MCF 10A (cell line): ENCODE measurements around the gene ZFP92. TPM values are rescaled to one million over a fixed set of nuclear protein-coding genes. Genes with fewer than 3 reads are reported as not detected.

Experiments used
- BruUV-seq: library from RNA; stranded (reverse); fragments of 400-500 nt; replicated peaks from 2 replicates; lab custom pipeline; 2021; lab: Mats Ljungman, UMichigan
- CTCF ChIA-PET: fragments of 300-600 bp; sonication (Branson Sonifier 250); formaldehyde crosslinking; extraction: SDS; loops from one replicate; lab custom pipeline; 2021; ENCODE audit warnings: antibody characterized with exemption, inconsistent platforms; lab: Yijun Ruan, JAX
- POLR2A ChIA-PET: fragments of 300-600, 350-650 bp; sonication (Branson Sonifier 250); formaldehyde crosslinking; extraction: SDS; loops from one replicate; lab custom pipeline; 2020; ENCODE audit warnings: antibody characterized with exemption, inconsistent platforms; lab: Yijun Ruan, JAX
- DNase-seq: peaks from one replicate; pipeline ENCODE4 v3.0.0-alpha.2; 2018; ENCODE audit not compliant: unreplicated experiment
- H3K27ac Mint-ChIP-seq: one replicate; pipeline ENCODE4 v1.8.0; 2022; ENCODE audit warnings: mild to moderate bottlenecking, low read depth, mixed read lengths; ENCODE audit not compliant: unreplicated experiment
- H3K27me3 Mint-ChIP-seq: one replicate; pipeline ENCODE4 v1.8.0; 2022; ENCODE audit warnings: mixed read lengths; ENCODE audit not compliant: insufficient read depth, unreplicated experiment
- H3K36me3 Mint-ChIP-seq: one replicate; pipeline ENCODE4 v1.8.0; 2022; ENCODE audit warnings: mild to moderate bottlenecking, moderate library complexity, mixed read lengths; ENCODE audit not compliant: insufficient read depth, unreplicated experiment
- H3K4me1 Mint-ChIP-seq: one replicate; pipeline ENCODE4 v1.8.0; 2022; ENCODE audit warnings: mixed read lengths; ENCODE audit not compliant: insufficient read depth, unreplicated experiment
- H3K4me3 Mint-ChIP-seq: one replicate; pipeline ENCODE4 v1.8.0; 2022; ENCODE audit warnings: mild to moderate bottlenecking, moderate library complexity, mixed read lengths; ENCODE audit not compliant: unreplicated experiment
- H3K9me3 Mint-ChIP-seq: one replicate; pipeline ENCODE4 v1.8.0; 2022; ENCODE audit warnings: mixed read lengths; ENCODE audit not compliant: unreplicated experiment
- CTCF ChIP-seq: fragments of 200-600 bp; IDR thresholded peaks from one replicate; pipeline ENCODE4 v1.8.0; 2022; ENCODE audit warnings: antibody characterized with exemption, mild to moderate bottlenecking; ENCODE audit not compliant: unreplicated experiment
- intact Hi-C: fragments of 100-400 bp; cut with micrococcal nuclease; formaldehyde crosslinking; loops from 2 replicates; pipeline ENCODE4 v1.14.1; 2022
- total RNA-seq: library from RNA; stranded (reverse); gene quantifications from 2 replicates; pipeline ENCODE4 v1.2.3, GENCODE V29; 2022

Gene ZFP92
- total RNA-seq, 1 experiment from 2014 or later = not detected

DNA sequence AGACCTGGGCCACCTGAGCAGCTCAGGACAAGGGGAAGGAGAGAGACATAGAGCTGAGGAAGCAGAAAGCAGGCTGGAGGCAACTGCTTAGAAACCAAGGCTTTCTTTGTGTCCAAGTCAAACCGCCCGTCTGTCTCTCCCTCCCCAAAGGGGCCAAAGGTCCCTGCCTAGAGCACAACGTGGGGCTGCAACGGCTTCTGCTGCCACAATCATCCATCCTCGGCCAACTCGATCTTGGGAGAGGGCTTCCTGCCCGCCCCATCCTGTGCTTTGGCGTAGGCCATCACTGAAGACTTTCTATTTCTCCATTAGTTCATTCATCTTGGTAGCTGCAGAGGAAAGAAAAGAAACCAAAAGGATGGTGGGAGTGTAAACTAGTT lies 36.3 kb downstream of the ZFP92 start:
- BruUV-seq = no TSS peak
- Mint-ChIP-seq H3K27ac (no peak overlapping the region), H3K36me3 (peaks cover 8% of the 10 kb centered on the region), H3K4me3 (no peak overlapping the region), H3K27me3 (no peaks in the 10 kb centered on the region), H3K9me3 (no peaks in the 10 kb centered on the region), H3K4me1 (no peaks in the 10 kb centered on the region)
- intact Hi-C loops = no loop called here
- TF ChIP-seq CTCF = no peak
- CTCF ChIA-PET = no interaction called here
- POLR2A ChIA-PET = no interaction called here
- DNase-seq = no peak

DNA sequence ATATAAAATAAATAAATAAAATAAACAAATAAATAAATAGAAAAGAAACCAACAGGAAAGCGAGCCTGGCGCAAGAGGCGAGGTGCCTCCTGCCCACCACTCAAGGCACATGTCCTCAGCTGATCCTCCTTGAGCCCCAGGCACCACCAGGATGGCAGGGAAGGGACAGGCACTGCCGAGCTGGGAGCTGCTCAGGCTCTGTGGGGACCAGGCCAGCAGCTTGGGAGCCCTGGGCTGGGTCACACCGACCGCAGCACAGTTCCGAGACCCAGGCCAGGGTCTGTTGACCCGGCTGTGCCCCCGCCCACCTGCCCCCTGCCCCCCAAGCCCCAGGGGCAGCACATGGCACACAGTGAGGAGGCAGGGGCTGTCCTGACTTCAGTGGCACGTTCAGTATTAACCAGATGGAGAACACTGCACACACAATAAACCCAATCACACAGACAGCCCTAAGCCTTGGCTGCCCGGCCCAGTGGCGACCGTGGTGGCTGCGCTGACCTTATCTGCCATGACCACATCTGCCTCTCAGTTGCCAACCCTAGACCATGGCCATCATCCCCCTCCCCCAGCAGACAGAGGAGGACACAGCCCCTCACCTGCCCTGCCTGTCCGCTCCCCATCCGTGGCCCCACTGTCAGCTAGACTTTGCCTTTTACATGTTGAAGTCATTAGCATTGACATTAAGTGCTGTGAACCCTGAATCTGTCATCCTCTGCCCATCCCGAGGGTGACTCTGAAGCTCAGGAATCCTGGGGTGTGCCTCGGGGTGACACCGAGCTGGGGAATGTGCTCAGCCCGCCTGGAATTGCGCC lies 37.5 kb downstream of the ZFP92 start:
- ChIA-PET POLR2A (no interaction called here), CTCF (no interaction called here)
- Mint-ChIP-seq H3K27me3 (no peaks in the 10 kb centered on the region), H3K9me3 (no peaks in the 10 kb centered on the region), H3K27ac (no peak overlapping the region), H3K36me3 (peaks cover 8% of the 10 kb centered on the region), H3K4me1 (no peaks in the 10 kb centered on the region), H3K4me3 (no peak overlapping the region)
- no peak for DNase-seq
- no peak for TF ChIP-seq CTCF
- intact Hi-C loops = no loop called here
- no TSS peak for BruUV-seq

DNA sequence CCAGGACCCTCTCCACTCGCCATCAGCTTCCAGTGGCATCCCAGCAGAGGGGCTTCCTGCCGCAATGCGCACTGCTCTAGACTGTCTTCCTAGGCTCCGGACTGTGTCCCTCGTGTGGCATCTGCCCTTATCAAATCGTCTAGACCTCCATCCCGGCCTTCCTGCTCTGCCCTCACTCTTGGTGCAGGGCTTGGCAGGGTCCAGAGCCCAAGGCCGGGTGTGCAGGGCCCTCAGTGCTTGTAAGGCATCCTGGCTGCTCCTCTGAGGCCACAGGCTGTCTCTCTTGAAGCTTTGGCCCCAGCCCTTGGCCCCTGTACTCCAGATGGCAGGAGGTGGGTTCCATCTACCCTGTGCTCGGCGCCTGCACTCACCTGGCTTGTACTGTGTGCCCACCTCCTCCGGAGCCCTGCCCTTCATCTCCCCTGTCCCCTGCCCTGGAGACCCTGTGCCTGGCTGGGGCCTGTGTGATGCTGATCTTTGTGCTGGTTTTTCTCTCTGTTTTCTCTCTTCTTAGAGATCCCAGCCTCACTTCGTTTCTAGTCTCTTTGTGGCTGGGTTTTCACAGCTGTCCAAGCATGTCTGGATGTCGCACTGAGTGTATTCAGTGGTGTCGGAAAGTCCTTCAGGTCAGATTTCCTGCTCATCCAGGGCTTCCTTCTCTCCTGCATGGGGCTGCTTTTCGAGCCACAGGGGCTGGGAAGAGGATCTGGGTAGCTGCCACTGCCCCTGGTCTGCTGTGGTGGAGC lies 38.3 kb downstream of the ZFP92 start:
- no peak for TF ChIP-seq CTCF
- Mint-ChIP-seq H3K36me3 (peaks cover 8% of the 10 kb centered on the region), H3K27me3 (no peaks in the 10 kb centered on the region), H3K4me3 (no peak overlapping the region), H3K27ac (no peak overlapping the region), H3K9me3 (no peaks in the 10 kb centered on the region), H3K4me1 (no peaks in the 10 kb centered on the region)
- DNase-seq = no peak
- BruUV-seq = no TSS peak
- intact Hi-C loops = no loop called here
- POLR2A ChIA-PET = no interaction called here
- CTCF ChIA-PET = no interaction called here

- no peak for DNase-seq
- ChIA-PET CTCF (interaction anchor here (1.5 kb wide), 1 partner anchor 11 kb away, joined by 5 read pairs; no protein-coding TSS in a partner anchor), POLR2A (no interaction called here)
- Mint-ChIP-seq H3K27ac (no peak overlapping the region), H3K9me3 (no peaks in the 10 kb centered on the region), H3K4me3 (no peak overlapping the region), H3K27me3 (no peaks in the 10 kb centered on the region), H3K4me1 (no peaks in the 10 kb centered on the region), H3K36me3 (peaks cover 8% of the 10 kb centered on the region)
- intact Hi-C loops = no loop called here
- no peak for TF ChIP-seq CTCF
- BruUV-seq = no TSS peak
Observed at GRCh38 chrX:153450114-153450948, 39.1 kb downstream of the ZFP92 start.
